Measurements from ENCODE around the gene UGCG. TPM values are rescaled to one million over a fixed set of nuclear protein-coding genes. Genes with fewer than 3 reads are reported as not detected.

Gene UGCG
- total and polyA plus RNA-seq, 8 donors: 13.7 to 182 (median 19.7) TPM

GRCh38 chr9:111979561-111979960 is 82.9 kb downstream of the UGCG start:
- Histone ChIP-seq H3K27me3 (no peaks in the 10 kb centered on the region), H3K9me3 (no peaks in the 10 kb centered on the region), H3K4me1 (peaks cover 0 to 12% (median 6%) of the 10 kb centered on the region in 4 donors), H3K27ac (no peak overlapping the region), H3K36me3 (no peaks in the 10 kb centered on the region), H3K4me3 (no peak overlapping the region)
- intact Hi-C loops (cut with DNase I; ENCODE audit: low total_unique reads): no loop called here
- 94 to 97% (median 96%) methylated on average over 3 of the region's 3 CpGs for WGBS, 5 donors
- no peak for DNase-seq
- no peak for TF ChIP-seq POLR2AphosphoS5 (IDR thresholded peaks at IDR 0.05)
- TF ChIP-seq CTCF (IDR thresholded peaks at IDR 0.05): no peak
- TF ChIP-seq EP300 (IDR thresholded peaks at IDR 0.05): no peak
- TF ChIP-seq POLR2A (IDR thresholded peaks at IDR 0.05): no peak

GRCh38 chr9:111980398-111980797 is 83.8 kb downstream of the UGCG start:
- Histone ChIP-seq H3K36me3 (no peaks in the 10 kb centered on the region), H3K4me3 (no peak overlapping the region), H3K4me1 (peaks cover 0 to 9% (median 4%) of the 10 kb centered on the region in 4 donors), H3K27ac (no peak overlapping the region), H3K9me3 (no peaks in the 10 kb centered on the region), H3K27me3 (no peaks in the 10 kb centered on the region)
- intact Hi-C loops (cut with DNase I; ENCODE audit: low total_unique reads): no loop called here
- DNase-seq: no peak
- 61 to 76% (median 65%) methylated on average over 4 of the region's 4 CpGs for WGBS, 5 donors
- TF ChIP-seq POLR2A (IDR thresholded peaks at IDR 0.05): no peak
- TF ChIP-seq EP300 (IDR thresholded peaks at IDR 0.05): no peak
- no peak for TF ChIP-seq POLR2AphosphoS5 (IDR thresholded peaks at IDR 0.05)
- no peak for TF ChIP-seq CTCF (IDR thresholded peaks at IDR 0.05)

GRCh38 chr9:111983484-111983908 is 86.9 kb downstream of the UGCG start:
- Histone ChIP-seq H3K4me1 (peaks cover 0 to 21% (median 6%) of the 10 kb centered on the region in 4 donors), H3K9me3 (no peaks in the 10 kb centered on the region), H3K4me3 (no peak overlapping the region), H3K27me3 (no peaks in the 10 kb centered on the region), H3K27ac (no peak overlapping the region), H3K36me3 (no peaks in the 10 kb centered on the region)
- DNase-seq: no peak
- WGBS, 5 donors: 76 to 88% (median 83%) methylated on average over 2 of the region's 2 CpGs
- intact Hi-C loops (cut with DNase I; ENCODE audit: low total_unique reads): no loop called here
- TF ChIP-seq EP300 (IDR thresholded peaks at IDR 0.05) (no peak), POLR2AphosphoS5 (IDR thresholded peaks at IDR 0.05) (no peak), POLR2A (IDR thresholded peaks at IDR 0.05) (no peak), CTCF (IDR thresholded peaks at IDR 0.05) (no peak)

GRCh38 chr9:111984086-111984802 is 87.6 kb downstream of the UGCG start:
- 82 to 92% (median 85%) methylated on average over 5 of the region's 5 CpGs for WGBS, 5 donors
- no peak for DNase-seq
- Histone ChIP-seq H3K36me3 (no peaks in the 10 kb centered on the region), H3K4me1 (peaks cover 0 to 21% (median 6%) of the 10 kb centered on the region in 4 donors), H3K4me3 (no peak overlapping the region), H3K9me3 (no peaks in the 10 kb centered on the region), H3K27me3 (no peaks in the 10 kb centered on the region), H3K27ac (no peak overlapping the region)
- intact Hi-C loops (cut with DNase I; ENCODE audit: low total_unique reads): no loop called here
- TF ChIP-seq POLR2AphosphoS5 (IDR thresholded peaks at IDR 0.05) (no peak), EP300 (IDR thresholded peaks at IDR 0.05) (no peak), CTCF (IDR thresholded peaks at IDR 0.05) (no peak)

Small RNA genes lying within 50 kb of the gene (small RNA-seq; reads per million reads assigned to genes)
- 0 to 1.1 (median 0.03) reads per million in 4 donors for gene MIR4668

Other genes starting within 250 kb of the UGCG start
- 10 to 100 TPM; 12.3 to 93.7 (median 56.5) TPM for gene GNG10, start 235.2 kb upstream of the UGCG start, total RNA-seq
- 10 to 100 TPM; 34.3 to 76.7 (median 51.8) TPM for gene GNG10, start 235.2 kb upstream of the UGCG start, polyA plus RNA-seq
- gene SHOC1, start 101.9 kb upstream of the UGCG start, total RNA-seq: under 1 TPM in 1 of 5 donors, not detected in 4; 0.18 TPM
- under 1 TPM; 0.15 to 0.31 (median 0.19) TPM for gene SHOC1, start 101.9 kb upstream of the UGCG start, polyA plus RNA-seq